HG02840 (cell line): Measurements from ENCODE around the gene ZNF177.
"Not testable (repeated sequence)": the region's sequence is repeated elsewhere in the genome, so short reads cannot be mapped to it uniquely, and the experiment has no call there.

Source experiments
- ATAC-seq: cut with Tn5 transposase; IDR thresholded peaks from one replicate; pipeline ENCODE4 v1.9.1; 2021; ENCODE audit warnings: mild to moderate bottlenecking, moderate library complexity, moderate number of reproducible peaks; ENCODE audit not compliant: unreplicated experiment, low FRiP score

ZNF177 gene

DNA sequence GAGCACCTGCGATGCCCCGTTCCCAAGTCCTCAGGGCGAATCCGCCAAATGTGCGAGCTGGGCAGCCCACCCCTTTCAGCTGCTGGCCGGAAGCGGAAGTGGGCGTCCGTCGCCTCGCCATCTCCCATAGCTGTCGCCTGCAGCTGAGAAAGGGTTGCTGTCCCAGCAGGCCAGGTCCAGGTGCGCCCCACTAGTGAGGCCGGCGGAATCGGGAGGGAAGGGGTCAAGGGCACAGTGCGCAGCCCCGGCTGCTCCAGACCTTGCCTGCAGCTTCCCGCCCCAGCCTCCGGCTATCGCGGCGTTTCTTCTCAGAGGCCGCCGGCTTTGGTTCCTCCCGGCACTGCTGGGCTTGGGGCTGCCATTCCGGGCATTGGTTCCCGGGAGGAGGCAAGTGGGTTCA, at the start of gene ZNF177:
Gene ZNF177 (plus strand): TSS at position 109 of the 400 bp plus-strand sequence. CDS start 15,299 bp downstream, outside the sequence.
- no peak for ATAC-seq

DNA sequence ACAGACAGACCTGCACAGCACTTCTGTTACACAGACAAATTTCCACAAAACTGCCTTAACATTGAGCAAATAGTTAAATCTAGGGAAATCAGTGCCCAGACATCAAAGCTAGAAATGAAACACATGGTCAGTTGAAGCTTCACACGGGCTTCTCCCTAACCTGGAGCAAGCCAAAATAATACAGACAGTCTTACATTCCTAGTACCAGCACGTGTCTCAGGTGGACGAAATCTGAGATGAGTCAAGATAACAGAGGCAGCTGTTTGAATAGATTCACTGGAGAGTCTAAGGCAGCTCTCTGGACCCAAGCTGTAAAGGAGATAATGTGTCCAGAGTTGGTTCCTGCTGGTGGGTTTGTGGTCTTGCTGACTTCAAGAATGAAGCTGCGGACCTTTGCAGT, 49.1 kb upstream of the ZNF177 start:
- ATAC-seq = no peak

DNA sequence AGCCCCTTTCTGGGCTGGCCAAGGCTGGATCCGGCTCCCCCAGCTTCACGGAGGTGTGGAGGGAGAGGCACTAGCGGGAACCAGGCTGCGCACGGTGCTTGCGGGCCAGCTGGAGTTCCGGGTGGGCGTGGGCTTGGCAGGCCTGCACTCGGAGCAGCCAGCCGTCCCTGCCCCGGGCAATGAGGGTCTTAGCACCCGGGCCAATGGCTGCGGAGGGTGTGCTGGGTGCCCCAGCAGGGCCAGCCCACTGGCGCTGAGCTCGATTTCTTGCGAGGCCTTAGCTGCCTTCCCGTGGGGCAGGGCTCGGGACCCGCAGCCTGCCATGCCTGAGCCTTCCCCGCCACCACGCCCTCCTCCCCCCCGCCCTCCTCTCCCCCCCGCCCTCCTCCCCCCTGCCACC, 41.5 kb upstream of the ZNF177 start:
- no peak for ATAC-seq

DNA sequence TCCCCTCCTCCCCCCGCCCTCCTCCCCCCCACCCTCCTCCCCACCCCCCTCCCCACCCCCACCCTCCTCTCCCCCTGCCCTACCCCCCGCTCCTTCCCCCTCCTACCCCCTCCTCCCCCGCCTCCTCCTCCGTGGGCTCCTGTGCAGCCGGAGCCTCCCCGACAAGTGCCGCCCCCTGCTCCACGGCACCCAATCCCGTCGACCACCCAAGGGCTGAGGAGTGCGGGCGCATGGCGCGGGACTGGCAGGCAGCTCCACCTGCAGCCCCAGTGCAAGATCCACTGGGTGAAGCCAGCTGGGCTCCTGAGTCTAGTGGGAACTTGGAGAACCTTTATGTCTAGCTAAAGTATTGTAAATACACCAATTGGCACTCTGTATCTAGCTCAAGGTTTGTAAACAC, 41.1 kb upstream of the ZNF177 start:
- not testable (repeated sequence) for ATAC-seq

DNA sequence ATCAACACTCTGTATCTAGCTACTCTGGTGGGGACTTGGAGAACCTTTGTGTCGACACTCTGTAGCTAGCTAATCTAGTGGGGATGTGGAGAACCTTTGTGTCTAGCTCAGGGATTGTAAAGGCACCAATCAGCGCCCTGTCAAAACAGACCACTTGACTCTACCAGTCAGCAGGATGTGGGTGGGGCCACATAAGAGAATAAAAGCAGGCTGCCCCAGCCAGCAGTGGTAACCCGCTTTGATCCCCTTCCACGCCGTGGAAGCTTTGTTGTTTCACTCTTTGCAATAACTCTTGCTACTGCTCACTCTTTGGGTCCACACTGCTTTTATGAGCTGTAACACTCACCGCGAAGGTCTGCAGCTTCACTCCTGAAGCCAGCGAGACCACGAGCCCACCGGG, 40.6 kb upstream of the ZNF177 start:
- not testable (repeated sequence) for ATAC-seq

DNA sequence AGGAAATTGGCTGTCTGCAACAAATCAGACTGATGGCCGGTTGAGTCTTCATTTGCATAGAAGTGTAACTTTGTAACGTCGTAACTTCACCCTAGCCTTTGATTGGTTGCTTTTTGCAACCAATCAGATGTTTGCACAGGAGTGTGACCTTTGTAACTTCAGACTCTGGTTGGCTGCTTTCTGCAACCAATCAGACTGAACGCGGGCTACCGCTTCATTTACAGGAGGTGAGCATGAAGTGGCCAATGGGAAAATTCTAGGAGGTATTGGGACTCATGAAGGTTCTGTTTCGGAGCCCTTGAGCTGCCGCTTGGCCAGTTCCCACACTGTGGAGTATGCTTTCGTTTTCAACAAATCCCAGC, 39.3 kb upstream of the ZNF177 start:
- ATAC-seq = peak; percentile 37

DNA sequence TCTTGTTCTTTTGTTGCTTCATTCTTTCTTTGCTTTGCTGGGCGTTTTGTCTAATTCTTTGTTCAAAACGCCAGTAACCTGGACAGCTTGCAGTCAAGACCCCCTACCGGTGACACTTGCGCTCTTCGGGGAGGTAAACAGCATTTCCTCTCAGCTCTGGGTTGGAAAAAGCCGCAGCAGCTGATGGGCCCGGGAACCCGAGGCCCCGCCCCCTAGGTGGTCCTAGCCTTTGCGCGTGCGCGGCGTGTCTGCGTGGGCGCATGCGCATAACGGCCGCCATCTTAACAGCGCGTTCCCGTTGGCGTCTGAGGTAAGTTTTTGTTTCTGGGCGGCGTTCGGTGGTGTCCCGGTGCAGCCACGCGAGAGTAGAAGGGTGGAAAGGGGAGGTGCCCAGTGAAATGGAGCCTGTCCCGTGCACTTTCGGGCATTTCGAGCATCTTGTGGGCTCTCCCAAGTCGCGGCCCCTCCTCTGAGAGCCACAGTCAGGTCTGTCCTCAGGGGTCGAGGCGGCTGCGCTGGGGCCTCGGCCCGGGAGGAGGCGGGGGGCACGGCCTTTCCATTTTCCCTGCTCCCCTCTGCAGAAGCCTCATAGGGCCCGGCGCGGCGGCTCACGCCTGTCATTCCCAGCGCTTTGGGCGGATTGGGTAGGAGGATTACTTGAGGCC, 38.8 kb upstream of the ZNF177 start, which contains the start of gene ZNF559:
Gene ZNF559 (plus strand): TSS at position 261 of the 665 bp plus-strand sequence. CDS start 14,371 bp downstream, outside the sequence.
- ATAC-seq = peak; percentile 97

DNA sequence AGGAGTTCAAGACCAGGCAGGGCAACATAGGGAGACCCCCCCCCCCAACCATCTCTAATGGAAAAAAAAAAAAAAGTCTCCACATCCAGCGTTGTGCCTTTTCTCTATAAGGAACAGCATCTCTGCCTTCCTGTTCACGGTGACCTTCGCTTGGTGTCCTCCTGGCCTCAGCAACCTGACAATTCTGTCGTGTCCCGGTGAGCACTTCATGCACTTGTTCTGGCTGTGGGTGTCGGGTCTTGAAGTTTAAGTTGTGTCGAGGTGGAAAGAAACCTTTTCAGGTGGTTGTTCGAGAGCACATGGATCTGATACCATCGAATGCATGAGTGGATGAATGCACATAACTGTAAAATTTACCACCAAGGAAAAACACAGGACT, 38.2 kb upstream of the ZNF177 start:
- ATAC-seq = no peak

DNA sequence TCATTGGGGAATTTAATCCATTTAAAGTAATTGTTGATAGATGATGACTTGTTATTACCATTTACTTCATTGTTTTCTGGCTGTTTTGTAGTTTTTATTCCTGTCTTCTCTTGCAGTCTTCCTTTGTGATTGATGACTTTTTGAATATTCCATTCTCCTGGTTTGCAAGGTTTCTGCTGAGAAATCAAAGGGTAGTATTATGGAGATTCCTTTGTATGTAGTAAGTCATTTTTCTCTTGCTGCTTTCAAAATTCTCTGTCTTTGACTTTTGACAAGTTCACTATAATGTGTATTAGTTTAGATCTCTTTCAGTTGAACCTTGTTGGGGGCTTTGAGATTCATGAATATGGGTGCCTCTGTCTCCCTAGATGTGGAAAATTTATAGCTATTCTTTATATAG, 32.8 kb upstream of the ZNF177 start:
- ATAC-seq = no peak

DNA sequence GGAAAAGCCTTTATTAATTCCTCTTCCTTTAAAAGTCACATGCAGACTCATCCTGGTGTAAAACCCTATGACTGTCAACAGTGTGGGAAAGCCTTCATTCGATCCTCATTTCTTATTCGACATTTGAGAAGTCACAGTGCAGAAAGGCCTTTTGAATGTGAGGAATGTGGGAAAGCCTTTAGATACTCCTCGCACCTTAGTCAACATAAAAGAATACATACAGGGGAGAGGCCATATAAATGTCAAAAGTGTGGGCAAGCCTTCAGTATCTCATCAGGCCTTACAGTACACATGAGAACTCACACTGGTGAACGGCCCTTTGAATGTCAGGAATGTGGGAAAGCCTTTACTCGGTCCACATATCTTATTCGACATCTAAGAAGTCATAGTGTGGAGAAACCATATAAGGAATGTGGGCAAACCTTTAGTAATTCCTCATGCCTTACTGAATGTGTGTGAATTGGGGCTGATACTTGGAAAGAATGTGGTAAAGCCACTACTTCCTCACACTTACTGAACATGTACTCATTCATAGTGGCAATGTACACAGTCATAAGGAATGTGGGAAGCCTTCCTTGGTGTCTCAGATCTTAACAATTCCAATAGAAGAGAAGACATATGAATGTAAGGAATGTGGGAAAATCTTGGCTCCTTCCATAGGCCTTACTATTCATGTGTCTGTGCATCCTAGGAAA, 20.1 kb upstream of the ZNF177 start:
- ATAC-seq = no peak

DNA sequence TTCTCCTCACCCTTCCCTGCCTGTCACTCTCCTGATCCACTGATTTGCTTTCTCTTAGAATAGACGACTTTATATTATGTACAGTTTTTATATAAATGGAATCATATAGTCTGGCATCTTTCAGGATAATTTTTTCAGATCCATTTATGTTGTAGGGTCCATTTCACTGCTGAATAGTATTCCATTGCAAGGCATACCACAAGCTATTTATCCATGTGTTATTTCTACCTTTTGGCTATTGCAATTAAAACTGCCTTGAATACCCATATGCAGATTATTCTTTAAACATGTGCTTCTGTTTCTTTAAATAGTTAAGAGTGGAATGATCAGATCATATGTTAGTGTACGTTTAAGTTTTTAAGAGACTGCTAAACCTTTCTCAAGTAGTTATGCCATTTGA, 17.8 kb upstream of the ZNF177 start:
- ATAC-seq = no peak

DNA sequence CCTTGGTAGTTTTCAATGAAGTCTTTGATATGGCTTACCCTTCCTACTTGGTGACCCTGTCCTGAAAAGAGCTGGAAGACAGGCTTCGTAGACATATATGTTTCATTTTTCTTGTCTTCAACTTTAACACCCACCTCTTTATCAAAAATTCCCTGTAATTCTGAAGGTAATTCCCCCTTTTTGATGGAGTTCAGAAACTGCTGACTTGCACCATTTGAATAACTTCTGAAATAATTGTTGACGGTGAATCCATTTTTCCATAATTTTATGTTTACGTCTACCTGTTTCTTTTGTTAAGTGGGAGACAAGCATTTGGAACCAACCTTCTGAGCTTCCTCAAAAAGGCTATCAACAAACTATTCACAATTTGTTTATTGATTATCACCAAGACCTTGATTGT, 14.6 kb upstream of the ZNF177 start:
- no peak for ATAC-seq

DNA sequence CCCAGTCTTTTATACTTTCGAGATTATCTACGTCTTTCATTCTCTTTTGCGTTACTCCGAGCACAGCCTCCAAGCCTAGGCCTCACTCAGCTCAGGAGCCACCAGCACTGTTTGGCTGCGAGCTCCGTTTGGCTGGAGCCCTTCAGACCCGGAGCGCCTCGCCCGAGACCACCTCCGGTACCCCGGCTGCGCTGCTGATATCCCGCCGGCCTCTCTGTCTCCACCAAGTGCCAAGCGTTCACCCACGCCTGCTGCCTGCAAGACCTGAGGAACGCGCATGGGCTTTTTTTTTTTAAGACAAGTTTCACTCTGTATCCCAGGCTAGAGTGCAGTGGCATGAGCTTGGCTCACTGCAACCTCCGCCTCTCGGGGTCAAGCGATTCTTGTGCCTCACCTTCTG, 14.1 kb upstream of the ZNF177 start:
- ATAC-seq = no peak

DNA sequence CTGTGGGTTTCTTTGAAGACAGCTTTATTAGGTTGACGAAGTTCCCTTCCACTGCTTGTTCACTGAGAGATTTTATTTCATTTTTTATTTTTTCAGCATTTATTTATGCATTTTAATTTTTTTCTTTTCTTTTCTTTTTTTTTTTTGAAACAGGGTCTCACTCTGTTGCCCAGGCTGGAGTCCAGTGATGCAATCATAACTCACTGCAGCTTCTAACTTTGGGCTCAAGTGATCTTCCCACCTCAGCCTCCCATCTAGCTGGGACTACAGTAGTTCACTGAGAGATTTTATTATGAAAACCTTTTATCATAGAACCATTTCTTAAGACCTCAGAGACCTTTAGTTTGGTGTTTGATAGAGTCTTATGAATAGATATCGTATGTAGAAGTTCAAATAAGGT, 10.3 kb upstream of the ZNF177 start:
- ATAC-seq = no peak

DNA sequence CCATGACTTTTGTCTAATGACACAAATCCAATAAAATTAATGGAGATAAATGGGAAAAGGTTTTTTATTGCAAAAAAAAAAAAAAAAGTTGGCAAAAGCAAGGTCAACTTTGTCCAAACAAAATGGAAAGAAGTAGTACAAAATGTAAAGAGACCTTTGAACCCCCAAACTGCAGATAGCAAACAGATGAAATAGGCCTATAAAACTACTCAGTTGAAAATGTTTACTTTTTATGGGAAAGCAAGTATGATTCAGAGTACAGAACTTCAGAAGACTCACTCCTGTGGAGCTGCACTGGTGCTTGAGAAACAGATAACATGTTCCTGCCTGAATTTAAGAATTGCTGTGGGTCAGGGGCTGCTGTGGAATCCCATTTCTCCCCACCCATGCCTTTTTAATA, 9.8 kb upstream of the ZNF177 start:
- no peak for ATAC-seq

DNA sequence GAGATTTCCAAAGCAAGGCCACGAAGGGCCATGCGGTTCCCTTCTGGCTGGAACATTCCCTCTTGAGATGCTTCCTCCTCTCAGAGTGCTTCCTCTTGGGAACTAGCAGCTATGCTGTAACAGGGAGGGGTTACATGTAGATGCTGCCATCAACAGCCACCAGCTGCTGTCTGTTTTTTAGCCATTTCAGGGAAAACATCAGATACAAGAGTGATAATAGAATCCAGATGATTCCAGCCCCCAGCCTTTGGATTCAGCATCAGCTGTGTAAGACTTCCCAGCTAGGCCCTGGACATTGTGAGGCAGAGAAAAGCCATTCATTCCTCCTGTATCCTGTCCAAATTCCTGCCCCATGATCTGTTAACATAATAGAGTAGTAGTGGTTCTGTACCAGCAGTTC, 8.2 kb upstream of the ZNF177 start:
- no peak for ATAC-seq

DNA sequence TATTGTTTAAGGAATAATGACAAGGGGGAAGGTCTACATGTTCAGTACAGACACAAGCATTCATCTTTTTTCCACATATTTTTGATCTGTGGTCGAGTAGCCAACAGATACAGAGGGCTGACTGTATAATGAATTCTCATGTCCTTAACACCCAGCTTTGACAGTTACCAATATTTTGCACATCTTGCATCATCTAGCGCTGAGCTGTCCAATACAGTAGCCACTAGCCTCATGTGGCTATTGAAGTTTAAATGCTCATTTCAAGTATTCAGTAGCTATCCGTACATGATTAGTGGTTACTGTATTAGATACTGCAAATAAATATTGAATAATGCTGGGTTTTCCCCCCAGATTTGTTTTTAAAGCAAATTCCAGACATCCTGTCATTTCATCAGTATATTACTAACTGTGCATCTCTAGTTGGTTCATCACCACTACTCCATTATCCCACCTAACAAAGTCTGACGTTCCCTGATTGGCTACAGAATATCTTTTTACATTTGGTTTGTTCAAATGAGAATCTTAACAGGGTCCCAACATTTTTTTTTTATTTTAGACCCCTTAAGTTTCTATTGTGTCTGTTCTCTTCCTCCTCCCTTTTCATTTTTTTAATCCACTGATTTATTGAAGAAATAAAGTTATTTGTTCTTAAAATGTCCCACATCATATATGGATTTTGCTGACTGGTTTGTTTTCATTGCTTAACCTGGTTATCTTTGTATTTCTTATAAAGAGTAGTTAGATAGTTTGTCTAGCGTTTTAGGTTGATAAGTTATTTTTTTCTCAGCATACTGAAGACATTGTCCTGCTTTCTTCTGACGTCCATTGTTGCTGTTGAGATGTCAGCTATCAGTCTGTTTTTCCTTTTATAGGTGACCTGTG, 8.2 kb downstream of the ZNF177 start:
- ATAC-seq = no peak

DNA sequence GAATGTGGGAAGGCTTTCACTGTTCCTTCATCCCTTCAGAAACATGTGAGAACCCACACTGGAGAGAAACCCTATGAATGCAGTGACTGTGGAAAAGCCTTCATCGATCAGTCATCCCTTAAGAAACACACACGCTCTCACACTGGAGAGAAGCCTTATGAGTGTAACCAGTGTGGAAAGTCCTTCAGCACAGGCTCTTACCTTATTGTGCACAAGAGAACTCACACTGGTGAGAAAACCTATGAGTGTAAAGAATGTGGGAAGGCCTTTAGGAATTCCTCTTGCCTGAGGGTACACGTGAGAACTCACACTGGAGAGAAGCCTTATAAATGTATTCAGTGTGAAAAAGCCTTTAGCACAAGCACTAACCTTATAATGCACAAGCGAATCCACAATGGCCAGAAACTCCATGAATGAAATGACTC, 18.6 kb downstream of the ZNF177 start:
- no peak for ATAC-seq

DNA sequence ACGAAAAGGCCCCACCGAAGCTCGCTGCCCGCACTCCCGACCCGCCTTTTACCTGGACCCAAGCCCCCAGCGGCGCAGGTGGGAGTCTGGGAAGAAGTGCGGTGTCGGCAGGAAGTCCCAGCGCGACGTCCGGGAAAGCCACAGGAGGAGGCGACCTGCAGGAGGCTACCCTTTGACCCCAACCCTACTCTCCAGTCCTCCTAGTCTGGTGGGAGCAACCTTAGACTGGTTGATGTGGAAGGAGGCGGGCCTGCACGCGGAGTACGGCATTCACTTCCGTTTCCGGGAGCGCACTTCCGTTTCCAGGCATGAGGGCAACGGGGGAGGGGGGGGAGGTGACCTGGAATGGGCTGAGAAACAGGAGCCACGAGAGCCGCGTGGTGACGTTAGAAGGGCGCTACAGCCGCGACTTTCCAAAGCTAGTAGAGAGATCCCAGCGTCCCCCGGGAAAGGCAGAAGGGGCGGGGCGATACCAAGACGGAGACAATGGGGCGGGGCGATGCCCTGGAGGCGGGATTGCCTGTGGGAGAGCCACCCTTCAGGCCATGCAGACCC, 44.1 kb downstream of the ZNF177 start:
- ATAC-seq = no peak

DNA sequence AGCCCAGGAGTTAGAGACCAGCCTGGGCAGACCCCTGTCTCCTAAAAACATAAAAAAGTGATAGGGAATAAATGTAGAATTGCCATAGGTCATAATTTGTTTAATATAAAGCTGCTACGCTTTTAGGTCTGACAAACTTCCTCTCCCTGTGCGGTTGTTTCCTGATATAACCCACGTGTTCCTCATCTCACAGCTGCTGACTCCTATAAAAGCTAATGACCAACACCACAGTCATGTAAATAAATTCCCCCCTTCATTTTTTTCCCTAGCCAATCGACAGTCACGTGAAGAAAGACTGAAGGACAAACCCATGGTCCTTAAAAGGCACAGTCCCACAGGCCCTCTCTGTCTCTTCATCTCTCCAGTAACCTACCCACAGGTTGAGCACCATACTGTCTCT, 45.0 kb downstream of the ZNF177 start:
- no peak for ATAC-seq
